Colonic mucosa (tissue), 4 donors: ENCODE data around the gene XPNPEP1. TPM values are rescaled to one million over a fixed set of nuclear protein-coding genes. Genes with fewer than 3 reads are reported as not detected.

ENCODE experiments used
- DNase-seq: peaks from one replicate; pipeline ENCODE4 v3.0.0-alpha.2; 2020
- H3K27ac ChIP-seq: fragments of 200-600 bp; one replicate; pipeline ENCODE4 v1.8.0; 2021
- H3K27me3 ChIP-seq: fragments of 200-600 bp; one replicate; pipeline ENCODE4 v1.8.0; 2021
- H3K36me3 ChIP-seq: fragments of 200-600 bp; one replicate; pipeline ENCODE4 v1.8.0; 2021
- H3K4me1 ChIP-seq: fragments of 200-600 bp; one replicate; pipeline ENCODE4 v1.8.0; 2021; ENCODE audit warnings: mild to moderate bottlenecking
- H3K4me3 ChIP-seq: fragments of 200-600 bp; one replicate; pipeline ENCODE4 v1.8.0; 2021
- H3K9ac ChIP-seq, 2 donors: one replicate each; pipeline ENCODE4 v1.7.0; 2013; ENCODE audit warnings: control low read depth in 2 of 2, low read depth in 2 of 2, low read length in 2 of 2
- H3K9me3 ChIP-seq: fragments of 200-600 bp; one replicate; pipeline ENCODE4 v1.8.0; 2021
- intact Hi-C: fragments of 100-400 bp; cut with DNase I; formaldehyde crosslinking; loops from one replicate; pipeline ENCODE4 v1.14.1; 2022
- total RNA-seq, 2 donors: library from RNA; stranded (reverse); fragmentation: NEBNext Ultra II Directional in 1 of 2; extraction: Animal tissue kit (Norgen Biotek cat#: 25700) in 1 of 2; gene quantifications; one replicate each; pipeline ENCODE4 v1.2.1, GENCODE V29; 2021
- TF ChIP-seq, protein P1 (sequence below): fragments of 200-600 bp; IDR thresholded peaks from one replicate; pipeline ENCODE4 v1.8.0; 2022; ENCODE audit warnings: antibody characterized with exemption, mild to moderate bottlenecking
- donor health status: healthy.
- donor health status: DM: no; HTN: no; CAD: no.
- donor health status: DM: no; HTN: no; CAD: no.

XPNPEP1 gene
- total RNA-seq, 2 donors from 2014 or later: 122 to 127 TPM

DNA sequence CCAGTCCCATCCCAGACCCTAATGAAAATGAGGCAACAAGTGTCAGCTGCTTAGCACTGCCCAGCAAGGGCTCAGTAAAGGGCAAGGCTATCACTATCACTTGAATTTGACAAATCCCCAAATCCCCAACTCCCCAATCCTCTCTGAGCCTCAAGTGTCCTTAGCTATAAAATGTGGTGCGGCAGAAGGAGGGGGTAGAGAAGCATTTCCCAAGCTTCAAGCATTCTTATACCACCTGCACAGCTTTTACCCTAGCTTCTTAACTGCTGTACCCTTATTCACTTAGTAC is 41.6 kb downstream of the XPNPEP1 start:
- Histone ChIP-seq H3K9ac (no peak overlapping the region), H3K36me3 (peaks cover 22% of the 10 kb centered on the region), H3K4me3 (no peak overlapping the region), H3K4me1 (no peaks in the 10 kb centered on the region), H3K27me3 (no peaks in the 10 kb centered on the region), H3K27ac (no peak overlapping the region), H3K9me3 (no peaks in the 10 kb centered on the region)
- TF ChIP-seq, protein P1, sequence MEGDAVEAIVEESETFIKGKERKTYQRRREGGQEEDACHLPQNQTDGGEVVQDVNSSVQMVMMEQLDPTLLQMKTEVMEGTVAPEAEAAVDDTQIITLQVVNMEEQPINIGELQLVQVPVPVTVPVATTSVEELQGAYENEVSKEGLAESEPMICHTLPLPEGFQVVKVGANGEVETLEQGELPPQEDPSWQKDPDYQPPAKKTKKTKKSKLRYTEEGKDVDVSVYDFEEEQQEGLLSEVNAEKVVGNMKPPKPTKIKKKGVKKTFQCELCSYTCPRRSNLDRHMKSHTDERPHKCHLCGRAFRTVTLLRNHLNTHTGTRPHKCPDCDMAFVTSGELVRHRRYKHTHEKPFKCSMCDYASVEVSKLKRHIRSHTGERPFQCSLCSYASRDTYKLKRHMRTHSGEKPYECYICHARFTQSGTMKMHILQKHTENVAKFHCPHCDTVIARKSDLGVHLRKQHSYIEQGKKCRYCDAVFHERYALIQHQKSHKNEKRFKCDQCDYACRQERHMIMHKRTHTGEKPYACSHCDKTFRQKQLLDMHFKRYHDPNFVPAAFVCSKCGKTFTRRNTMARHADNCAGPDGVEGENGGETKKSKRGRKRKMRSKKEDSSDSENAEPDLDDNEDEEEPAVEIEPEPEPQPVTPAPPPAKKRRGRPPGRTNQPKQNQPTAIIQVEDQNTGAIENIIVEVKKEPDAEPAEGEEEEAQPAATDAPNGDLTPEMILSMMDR: no peak
- no peak for DNase-seq
- intact Hi-C loops: loop anchor here (10.0 kb wide), 2 partner anchors 253 to 393 kb away; no protein-coding TSS in a partner anchor

GRCh38 chr10:109880886-109881768 is 42.2 kb downstream of the XPNPEP1 start:
- Histone ChIP-seq H3K9ac (no peak overlapping the region), H3K36me3 (peaks cover 28% of the 10 kb centered on the region), H3K27ac (no peak overlapping the region), H3K9me3 (no peaks in the 10 kb centered on the region), H3K27me3 (no peaks in the 10 kb centered on the region), H3K4me3 (no peak overlapping the region), H3K4me1 (no peaks in the 10 kb centered on the region)
- no peak for DNase-seq
- intact Hi-C loops: loop anchor here (10.0 kb wide), 2 partner anchors 254 to 394 kb away; no protein-coding TSS in a partner anchor
- TF ChIP-seq, protein P1: no peak

DNA sequence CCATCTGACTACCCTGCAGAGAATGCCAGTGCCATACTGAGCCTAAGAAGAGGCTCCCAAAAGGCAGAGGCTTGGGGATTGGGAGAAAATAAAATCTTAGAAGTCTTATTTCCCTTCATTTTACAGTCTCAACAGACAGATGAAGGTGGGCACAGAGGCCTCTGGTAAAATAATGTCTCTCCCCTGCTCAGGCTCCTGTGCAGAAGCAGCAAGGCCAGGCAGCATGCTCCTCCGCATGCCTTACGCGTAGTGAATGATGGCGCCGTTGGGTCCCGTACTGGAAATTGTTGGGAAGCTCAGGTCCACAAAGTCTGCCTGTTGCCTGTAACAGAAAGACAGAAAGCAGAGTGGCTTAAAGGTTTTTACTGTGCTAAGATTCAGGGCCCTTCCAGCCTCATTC is 45.8 kb downstream of the XPNPEP1 start:
- Histone ChIP-seq H3K4me3 (no peak overlapping the region), H3K27ac (no peak overlapping the region), H3K36me3 (peaks cover 32% of the 10 kb centered on the region), H3K9me3 (no peaks in the 10 kb centered on the region), H3K4me1 (no peaks in the 10 kb centered on the region), H3K27me3 (no peaks in the 10 kb centered on the region), H3K9ac (no peak overlapping the region)
- intact Hi-C loops: no loop called here
- peak; percentile 15 for DNase-seq
- TF ChIP-seq, protein P1: no peak

DNA sequence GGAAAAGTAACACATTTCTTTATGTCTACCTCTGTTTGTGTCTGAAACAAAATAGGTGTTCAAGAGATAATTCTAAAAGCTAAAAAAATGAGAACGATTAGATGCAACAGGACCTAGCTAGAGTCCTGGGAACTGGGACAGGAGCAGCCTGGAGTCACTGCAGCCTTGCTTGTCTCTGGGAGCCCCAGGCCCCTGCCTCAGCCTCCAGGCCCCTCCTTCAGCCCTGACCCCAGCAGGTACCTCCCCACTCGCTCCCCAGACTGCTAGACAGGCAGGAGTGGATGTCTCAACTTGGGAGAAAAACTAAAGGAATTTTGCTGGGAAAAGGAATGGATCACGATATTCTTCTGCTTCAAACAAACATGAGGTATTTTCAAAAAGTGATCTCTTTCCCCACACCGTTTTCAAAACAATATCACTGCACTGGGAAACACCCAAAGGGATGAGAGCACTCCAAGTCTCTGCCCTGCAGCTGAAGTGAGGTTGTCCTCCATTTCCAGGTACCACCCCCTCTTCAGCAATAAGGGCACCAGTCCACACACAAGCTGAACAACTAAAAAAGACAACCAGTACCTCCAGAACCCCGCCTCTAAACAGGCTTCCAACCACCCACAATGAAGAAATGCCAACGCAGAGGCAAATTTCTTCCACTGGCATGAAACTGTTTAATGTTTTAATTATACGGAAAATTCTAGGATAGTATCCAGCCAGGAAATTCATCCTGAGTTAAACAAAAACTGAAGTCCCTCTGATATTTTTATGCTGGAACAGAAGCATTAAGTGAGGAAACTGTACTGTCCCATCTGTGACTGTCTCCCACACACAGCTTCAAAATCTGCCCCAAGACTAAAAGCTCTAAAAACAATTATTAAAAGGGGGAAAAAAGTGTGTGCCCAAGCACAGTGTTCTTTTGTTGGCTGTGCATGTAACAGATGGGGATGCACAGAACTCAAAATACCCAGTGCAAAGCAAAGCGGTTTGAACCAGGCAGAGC is 47.2 kb downstream of the XPNPEP1 start:
- no peaks in the 10 kb centered on the region for H3K4me1 ChIP-seq
- intact Hi-C loops: no loop called here
- no peak overlapping the region for H3K4me3 ChIP-seq
- peaks cover 33% of the 10 kb centered on the region for H3K36me3 ChIP-seq
- TF ChIP-seq, protein P1: no peak
- H3K27ac ChIP-seq: no peak overlapping the region
- no peak for DNase-seq
- no peaks in the 10 kb centered on the region for H3K9me3 ChIP-seq
- H3K9ac ChIP-seq: no peak overlapping the region
- no peaks in the 10 kb centered on the region for H3K27me3 ChIP-seq

DNA sequence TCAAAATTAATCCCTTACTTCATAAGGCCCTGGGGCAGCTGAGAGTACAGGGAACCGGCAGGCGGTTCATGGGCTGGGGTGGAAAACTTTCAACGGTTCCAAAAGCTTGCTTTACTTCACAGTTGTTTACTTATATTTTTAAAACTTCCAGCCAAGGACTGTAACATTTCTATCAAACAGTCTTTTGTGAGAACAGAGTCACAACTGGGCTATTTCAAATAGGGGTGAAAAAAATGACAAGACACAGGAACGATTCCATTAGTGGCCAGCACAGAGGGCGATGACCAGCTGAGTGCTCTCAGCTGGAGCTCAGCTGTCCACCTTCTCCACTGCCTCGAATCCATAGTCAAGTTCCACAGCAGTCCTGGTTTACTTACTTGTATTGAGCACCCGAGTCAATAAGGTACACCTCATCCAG is 48.2 kb downstream of the XPNPEP1 start:
- Histone ChIP-seq H3K9ac (no peak overlapping the region), H3K4me3 (no peak overlapping the region), H3K4me1 (no peaks in the 10 kb centered on the region), H3K36me3 (peaks cover 28% of the 10 kb centered on the region), H3K27me3 (no peaks in the 10 kb centered on the region), H3K9me3 (no peaks in the 10 kb centered on the region), H3K27ac (no peak overlapping the region)
- intact Hi-C loops: no loop called here
- no peak for DNase-seq
- TF ChIP-seq, protein P1: no peak
